HG03039 (cell line): ENCODE measurements around the gene DUSP5.

Source experiments
- ATAC-seq: cut with Tn5 transposase; IDR thresholded peaks from one replicate; pipeline ENCODE4 v1.9.1; 2021; ENCODE audit warnings: mild to moderate bottlenecking, moderate library complexity; ENCODE audit not compliant: unreplicated experiment

The DUSP5 gene

DNA sequence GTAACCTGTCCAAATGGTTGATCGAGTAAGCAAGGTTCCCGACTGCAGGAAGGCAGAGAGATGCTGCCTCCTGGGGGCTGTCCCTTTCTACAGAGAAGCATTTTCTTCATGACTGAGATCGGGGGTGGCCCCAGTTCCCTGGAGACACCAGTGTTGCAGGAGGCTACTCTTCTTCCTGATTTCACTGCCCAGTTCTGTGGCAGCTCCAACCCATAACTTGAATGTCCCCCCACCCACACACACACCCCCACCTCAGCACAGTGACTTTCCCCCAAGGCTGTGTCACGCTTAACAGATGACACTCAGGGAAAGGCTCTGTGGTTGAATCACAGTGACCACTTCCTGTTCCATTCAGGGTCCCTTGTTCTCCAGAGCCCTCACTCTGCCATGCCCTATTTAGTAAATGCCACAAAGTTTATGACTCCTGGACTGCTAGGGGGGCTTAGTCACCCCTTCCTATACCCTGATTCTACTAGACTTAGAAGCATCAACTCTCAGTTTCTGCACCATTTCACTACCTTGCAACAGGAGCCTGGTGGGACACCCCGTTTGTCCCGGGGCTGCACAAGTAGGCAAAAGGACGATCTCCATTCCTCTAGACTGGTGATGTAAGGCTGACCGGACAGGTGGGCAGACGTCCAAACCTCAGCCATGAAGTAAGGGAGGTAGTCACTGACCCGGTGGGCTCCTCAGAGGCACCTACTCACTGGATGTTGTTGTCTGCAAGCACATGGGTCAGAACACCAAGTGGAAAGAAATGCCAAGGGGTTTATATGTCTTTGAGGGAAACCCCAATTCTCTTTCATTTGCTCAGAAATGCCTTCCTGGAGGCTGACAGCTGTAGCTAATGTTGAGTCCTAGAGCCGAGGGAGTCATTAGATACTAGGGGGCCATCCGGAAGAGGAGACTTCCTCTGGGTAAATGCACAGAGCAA, 38.5 kb downstream of the DUSP5 start:
- ATAC-seq, result peak; percentile 77

DNA sequence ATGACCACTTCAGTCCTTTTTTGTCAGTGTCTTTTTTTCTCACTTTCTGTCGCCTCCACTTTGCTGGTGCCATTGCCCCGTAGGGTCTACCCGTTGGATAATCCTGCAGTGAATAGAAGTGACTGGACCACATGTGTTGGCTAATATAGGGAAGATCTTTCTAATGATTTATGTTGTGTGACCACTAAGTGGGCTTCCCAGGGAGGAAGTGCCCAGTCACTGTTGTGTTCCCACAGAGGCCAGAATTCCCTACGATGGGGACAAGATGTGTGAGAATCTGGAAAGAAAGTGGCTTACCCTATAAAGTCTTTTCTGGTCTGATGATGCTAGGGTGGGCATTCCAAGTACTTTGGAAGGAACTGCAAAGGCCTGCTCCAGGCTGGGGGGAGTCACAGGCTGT, 41.4 kb downstream of the DUSP5 start:
- ATAC-seq, result no peak

- ATAC-seq, result no peak
These were observed 42.3 kb downstream of the DUSP5 start for GRCh38 chr10:110540031-110540430.

DNA sequence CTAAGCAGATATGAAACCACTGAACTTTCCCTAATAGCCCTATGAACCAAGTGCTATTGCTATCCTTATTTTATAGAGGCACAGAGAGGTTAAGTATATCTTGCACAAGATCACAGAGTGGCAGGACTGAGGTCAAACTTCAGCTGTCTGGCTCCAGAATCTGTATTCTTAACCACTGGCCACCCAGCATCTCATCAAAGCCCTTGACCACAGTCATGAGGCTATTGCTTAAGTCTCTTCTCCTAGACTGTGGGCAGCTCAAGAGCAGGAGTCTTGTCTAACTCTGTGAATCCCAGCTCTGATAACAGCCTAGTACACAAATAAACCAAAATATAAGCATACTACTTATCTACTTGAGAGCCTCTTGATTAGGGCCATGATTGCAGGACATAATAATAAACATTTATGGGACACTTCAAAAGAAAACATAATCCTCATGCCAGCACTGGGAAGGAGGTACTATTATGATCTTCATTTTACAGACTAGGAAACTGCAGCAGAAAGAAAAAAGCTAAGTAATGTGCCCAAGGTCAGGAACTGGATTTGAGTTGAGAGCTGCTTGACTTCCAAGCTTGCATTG, 47.3 kb downstream of the DUSP5 start:
- ATAC-seq, result no peak

DNA sequence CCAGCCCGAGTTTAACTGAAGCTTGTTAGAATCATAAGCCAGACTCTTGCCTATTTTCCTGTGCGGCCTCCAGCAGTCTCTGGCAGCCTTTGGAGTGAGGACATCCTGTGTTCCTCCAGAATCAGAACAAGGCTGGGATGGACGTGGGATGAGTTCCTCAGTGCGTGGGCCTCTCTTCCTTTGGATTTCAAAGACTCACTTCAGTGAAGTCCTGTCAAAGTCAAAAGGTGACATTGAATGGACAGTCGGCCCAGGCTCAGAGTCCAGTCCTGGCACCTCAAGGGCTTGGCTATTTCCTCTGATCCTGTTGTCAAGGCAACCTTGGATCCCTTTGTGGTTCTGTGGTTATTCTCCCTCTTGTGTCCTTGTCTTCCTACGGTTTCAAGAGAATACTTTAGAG, 48.4 kb downstream of the DUSP5 start:
- no peak for ATAC-seq

- ATAC-seq, result no peak
These were observed 48.9 kb downstream of the DUSP5 start for GRCh38 chr10:110546499-110547110.

GRCh38 chr10:110547139-110547761, 49.5 kb downstream of the DUSP5 start:
- ATAC-seq, result no peak

DNA sequence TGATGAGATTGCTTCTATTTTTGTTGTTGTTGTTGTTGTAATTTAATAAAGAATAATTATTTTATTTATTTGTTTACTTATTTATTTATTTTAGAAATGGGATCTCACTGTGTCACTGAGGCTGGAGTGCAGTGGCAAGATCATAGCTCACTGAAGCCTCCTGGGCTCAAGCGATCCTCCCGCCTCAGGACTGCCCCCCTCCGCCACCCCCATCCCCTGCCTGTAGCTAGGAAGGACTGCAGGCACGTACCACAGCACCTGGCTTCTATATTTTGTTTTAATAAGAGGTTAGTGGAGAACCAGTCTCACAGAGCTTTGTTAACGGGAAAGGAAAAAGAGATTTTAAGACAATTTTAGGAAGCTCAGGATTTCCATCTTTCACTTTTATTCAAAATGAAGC, 50.3 kb downstream of the DUSP5 start:
- no peak for ATAC-seq

DNA sequence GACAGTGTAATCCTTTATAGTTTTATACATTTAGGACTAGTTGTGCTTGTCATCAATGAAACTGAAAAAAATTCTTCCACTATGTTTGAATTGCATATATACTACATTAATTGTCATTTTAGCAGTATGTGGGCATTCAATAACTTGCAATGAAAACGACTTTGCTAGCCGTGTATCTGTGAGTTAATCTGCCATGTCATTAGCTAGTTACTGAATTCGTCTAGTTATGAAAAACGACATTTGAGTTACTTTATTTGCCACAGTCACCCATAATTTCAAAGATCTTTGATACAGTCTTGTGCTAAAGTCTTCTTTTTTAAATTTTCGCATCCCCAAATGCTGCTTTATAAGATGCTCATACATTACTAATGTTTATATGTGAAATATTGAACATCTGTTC, 51.5 kb downstream of the DUSP5 start:
- ATAC-seq, result no peak

DNA sequence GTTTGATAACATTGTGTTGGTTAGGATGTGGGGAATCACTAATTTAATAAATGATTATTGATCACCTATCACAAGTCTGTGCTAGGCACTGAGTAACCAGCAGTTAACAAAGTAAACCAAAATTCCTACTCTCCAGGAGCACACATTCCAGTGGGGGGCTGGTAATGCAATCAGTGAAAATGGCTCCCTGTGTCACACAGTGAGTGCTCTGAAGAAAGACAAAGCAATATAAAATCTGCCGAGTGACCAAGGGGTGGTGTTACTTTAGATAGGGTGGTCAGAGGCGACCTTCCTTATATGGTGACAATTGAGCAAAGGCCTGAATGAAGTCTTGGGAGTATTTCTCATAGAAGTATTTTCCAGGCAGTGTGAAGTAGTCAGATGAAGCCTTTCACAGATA, 56.2 kb downstream of the DUSP5 start:
- no peak for ATAC-seq

DNA sequence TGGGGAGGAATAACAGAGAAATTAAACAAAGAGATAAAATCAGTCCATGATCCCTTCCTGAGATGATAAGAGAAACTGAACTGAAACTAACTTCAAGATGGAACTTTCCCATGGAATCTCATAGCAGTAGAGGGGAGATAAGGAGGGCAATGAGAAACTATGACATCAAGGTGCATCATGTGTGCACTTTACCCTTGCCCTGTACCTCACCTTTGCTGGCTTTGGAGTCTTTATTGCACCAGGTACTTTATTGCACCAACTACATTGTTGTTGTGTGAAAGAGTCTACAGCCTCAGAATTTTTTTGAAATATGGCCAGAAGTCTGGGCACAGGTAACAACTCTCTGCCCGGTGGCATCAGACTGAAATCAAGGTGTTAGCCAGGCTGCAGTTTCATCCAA, 58.6 kb downstream of the DUSP5 start:
- ATAC-seq, result no peak

DNA sequence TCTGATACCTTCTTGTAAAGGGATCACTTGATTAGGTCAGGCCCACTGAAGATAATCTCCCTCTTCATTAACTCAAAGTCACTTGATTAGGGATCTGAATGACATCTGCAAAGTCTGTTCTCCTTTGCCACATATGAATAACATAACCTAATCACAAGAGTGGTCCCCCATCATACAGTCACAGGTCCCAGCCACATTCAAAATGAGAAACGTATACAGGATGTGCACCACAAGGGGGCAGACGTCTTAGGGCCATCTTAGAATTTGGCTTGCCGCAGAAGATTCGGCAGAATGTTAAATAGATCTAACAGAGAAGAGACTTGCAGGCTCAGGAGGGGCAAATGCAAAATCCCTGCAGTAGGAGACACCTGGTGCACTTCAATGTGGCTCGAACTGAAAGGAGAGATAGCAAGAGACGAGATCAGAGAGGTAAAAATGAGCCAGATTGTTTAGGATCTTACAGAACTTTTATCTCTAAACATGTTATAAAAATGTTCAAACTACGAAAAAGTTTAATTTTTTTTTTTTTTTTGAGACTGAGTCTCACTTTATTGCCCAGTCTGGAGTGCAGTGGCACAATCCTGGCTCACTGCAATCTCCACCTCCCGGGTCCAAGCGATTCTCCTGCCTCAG, 59.4 kb downstream of the DUSP5 start:
- no peak for ATAC-seq

DNA sequence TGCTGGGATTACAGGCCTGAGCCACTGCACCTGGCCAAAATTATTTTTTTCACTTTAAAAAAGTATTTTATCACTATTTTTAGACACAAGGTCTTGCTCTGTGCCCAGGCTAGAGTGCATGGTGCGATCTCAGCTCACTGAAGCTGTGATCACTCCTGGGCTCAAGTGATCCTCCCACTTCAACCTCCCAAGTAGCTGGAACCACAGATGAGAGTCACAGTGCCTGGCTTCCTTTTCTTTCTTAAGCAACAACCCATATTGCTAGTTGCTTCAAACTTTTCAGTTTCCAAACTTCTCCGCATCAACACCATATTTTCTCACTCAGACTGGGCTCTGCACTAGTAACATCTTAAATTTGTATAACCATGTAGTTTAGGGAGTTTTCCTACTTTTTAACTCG, 60.3 kb downstream of the DUSP5 start:
- ATAC-seq, result no peak

DNA sequence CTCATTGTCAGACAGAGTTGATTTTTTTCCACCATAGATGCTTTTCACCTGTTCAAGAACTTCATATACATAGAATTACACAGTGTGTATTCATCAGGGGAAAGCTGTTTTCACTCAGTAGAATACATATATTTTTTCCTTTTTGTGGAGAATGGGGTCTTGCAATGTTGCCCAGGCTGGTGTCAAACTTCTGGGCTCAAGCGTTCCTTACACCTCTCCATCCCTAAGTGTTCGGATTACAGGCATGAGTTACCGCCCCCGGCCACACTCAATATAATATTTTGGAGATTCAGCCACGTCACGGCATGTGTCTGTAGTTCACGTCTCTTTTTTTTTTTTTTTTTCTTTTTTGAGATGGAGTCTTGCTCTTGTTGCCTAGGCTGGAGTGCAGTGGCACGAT, 62.3 kb downstream of the DUSP5 start:
- ATAC-seq, result no peak
